DND-41 (cell line): Measurements from ENCODE around the gene ATP6V0C.

Experiments
- EZH2 ChIP-seq: IDR thresholded peaks from 3 replicates; pipeline ENCODE4 v1.6.1; 2012; ENCODE audit warnings: borderline replicate concordance, low read depth, mild to moderate bottlenecking, moderate library complexity, low read length, inconsistent platforms; ENCODE audit not compliant: severe bottlenecking
- TF ChIP-seq, protein P1 (sequence below): IDR thresholded peaks from 2 replicates; pipeline ENCODE4 v1.5.1; 2012; ENCODE audit warnings: borderline replicate concordance, low read length, moderate library complexity, mild to moderate bottlenecking; ENCODE audit not compliant: poor library complexity, severe bottlenecking; ENCODE audit errors: extremely low read depth

DNA sequence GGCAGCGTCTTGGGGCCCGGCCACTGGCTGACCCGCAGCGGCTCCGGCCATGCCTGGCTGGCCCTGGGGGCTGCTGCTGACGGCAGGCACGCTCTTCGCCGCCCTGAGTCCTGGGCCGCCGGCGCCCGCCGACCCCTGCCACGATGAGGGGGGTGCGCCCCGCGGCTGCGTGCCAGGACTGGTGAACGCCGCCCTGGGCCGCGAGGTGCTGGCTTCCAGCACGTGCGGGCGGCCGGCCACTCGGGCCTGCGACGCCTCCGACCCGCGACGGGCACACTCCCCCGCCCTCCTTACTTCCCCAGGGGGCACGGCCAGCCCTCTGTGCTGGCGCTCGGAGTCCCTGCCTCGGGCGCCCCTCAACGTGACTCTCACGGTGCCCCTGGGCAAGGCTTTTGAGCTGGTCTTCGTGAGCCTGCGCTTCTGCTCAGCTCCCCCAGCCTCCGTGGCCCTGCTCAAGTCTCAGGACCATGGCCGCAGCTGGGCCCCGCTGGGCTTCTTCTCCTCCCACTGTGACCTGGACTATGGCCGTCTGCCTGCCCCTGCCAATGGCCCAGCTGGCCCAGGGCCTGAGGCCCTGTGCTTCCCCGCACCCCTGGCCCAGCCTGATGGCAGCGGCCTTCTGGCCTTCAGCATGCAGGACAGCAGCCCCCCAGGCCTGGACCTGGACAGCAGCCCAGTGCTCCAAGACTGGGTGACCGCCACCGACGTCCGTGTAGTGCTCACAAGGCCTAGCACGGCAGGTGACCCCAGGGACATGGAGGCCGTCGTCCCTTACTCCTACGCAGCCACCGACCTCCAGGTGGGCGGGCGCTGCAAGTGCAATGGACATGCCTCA is 41.9 kb upstream of the ATP6V0C start:
- TF ChIP-seq, protein P1, sequence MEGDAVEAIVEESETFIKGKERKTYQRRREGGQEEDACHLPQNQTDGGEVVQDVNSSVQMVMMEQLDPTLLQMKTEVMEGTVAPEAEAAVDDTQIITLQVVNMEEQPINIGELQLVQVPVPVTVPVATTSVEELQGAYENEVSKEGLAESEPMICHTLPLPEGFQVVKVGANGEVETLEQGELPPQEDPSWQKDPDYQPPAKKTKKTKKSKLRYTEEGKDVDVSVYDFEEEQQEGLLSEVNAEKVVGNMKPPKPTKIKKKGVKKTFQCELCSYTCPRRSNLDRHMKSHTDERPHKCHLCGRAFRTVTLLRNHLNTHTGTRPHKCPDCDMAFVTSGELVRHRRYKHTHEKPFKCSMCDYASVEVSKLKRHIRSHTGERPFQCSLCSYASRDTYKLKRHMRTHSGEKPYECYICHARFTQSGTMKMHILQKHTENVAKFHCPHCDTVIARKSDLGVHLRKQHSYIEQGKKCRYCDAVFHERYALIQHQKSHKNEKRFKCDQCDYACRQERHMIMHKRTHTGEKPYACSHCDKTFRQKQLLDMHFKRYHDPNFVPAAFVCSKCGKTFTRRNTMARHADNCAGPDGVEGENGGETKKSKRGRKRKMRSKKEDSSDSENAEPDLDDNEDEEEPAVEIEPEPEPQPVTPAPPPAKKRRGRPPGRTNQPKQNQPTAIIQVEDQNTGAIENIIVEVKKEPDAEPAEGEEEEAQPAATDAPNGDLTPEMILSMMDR: no peak
- no peak for TF ChIP-seq EZH2
